ENCODE measurements around the gene SALL1. TPM values are rescaled to one million over a fixed set of nuclear protein-coding genes. Genes with fewer than 3 reads are reported as not detected.

The SALL1 gene
- total RNA-seq (2021; ENCODE audit: unreplicated experiment) = not detected
- not detected for polyA plus RNA-seq (2012; ENCODE audit: insufficient read length)
- Bru-seq, nascent RNA = not detected
- BruChase-seq, experiment 1, labeled RNA remaining after a 2-hour chase = percentile 9 among the genes with signal in this experiment
- not detected for BruChase-seq, experiment 2, labeled RNA remaining after a 6-hour chase
- long read RNA-seq = 0 reads

GRCh38 chr16:51150888-51151320, at the start of gene SALL1:
SALL1 (minus strand) TSS chr16:51151270; CDS start chr16:51151241, 29 bp downstream.
- CTCF ChIA-PET = no interaction called here
- Histone ChIP-seq H3K9me3 (ENCODE audit: control insufficient read depth, insufficient read depth, low read depth, low read length) (no peaks in the 10 kb centered on the region), H3K4me1 (ENCODE audit: control insufficient read depth, insufficient read depth, low read length) (no peaks in the 10 kb centered on the region), H3K27ac (ENCODE audit: low read length) (no peak within 1 kb of the TSS), H3K36me3 (ENCODE audit: control insufficient read depth, insufficient read depth, low read length) (no peaks in the 10 kb centered on the region), H3K4me3 (ENCODE audit: low read depth in 2 of 2, low read length in 2 of 2) (no peak within 1 kb of the TSS), H3K27me3 (ENCODE audit: control insufficient read depth, insufficient read depth, low read length) (no peaks in the 10 kb centered on the region)
- in situ Hi-C loops (cut with HindIII; ENCODE audit: low pct_unique_long_range_greater_than_20kb, low sequenced_read_pairs) = no loop called here
- POLR2A ChIA-PET = no interaction called here
- no peak for ATAC-seq
- TF ChIP-seq SIN3A (IDR thresholded peaks at IDR 0.05; ENCODE audit: borderline replicate concordance, insufficient read depth, low read depth, low read length) = no peak
- no peak for TF ChIP-seq REST (IDR thresholded peaks at IDR 0.05; ENCODE audit: insufficient read depth in 1 of 2, low read depth in 2 of 2, low read length in 1 of 2)
- no peak for TF ChIP-seq CTCF (IDR thresholded peaks at IDR 0.05)
- no peak for TF ChIP-seq TCF7L2 (IDR thresholded peaks at IDR 0.05; ENCODE audit: low read depth, low read length)
- no peak for TF ChIP-seq POLR2AphosphoS5 (IDR thresholded peaks at IDR 0.05; ENCODE audit: low read depth, low read length)
- DNase-seq (ENCODE audit: low read depth, low spot score) = no peak
- BruUV-seq (replicated peaks) = no TSS peak
- intact Hi-C loops (cut with micrococcal nuclease; ENCODE audit: unreplicated experiment) = no loop called here

GRCh38 chr16:51200793-51201192, 49.7 kb upstream of the SALL1 start:
- no TSS peak for BruUV-seq (replicated peaks)
- no peak for DNase-seq (ENCODE audit: low read depth, low spot score)
- in situ Hi-C loops (cut with HindIII; ENCODE audit: low pct_unique_long_range_greater_than_20kb, low sequenced_read_pairs) (no loop called here), intact Hi-C loops (cut with micrococcal nuclease; ENCODE audit: unreplicated experiment) (no loop called here)
- H3K27ac ChIP-seq (ENCODE audit: low read length) = no peak overlapping the region
- no peaks in the 10 kb centered on the region for H3K4me1 ChIP-seq (ENCODE audit: control insufficient read depth, insufficient read depth, low read length)
- ChIA-PET POLR2A (no interaction called here), CTCF (no interaction called here)
- no peak overlapping the region for H3K4me3 ChIP-seq (ENCODE audit: low read depth in 2 of 2, low read length in 2 of 2)
- TF ChIP-seq REST (IDR thresholded peaks at IDR 0.05; ENCODE audit: insufficient read depth in 1 of 2, low read depth in 2 of 2, low read length in 1 of 2) = no peak
- no peak for TF ChIP-seq SIN3A (IDR thresholded peaks at IDR 0.05; ENCODE audit: borderline replicate concordance, insufficient read depth, low read depth, low read length)
- TF ChIP-seq CTCF (IDR thresholded peaks at IDR 0.05) = no peak
- TF ChIP-seq POLR2AphosphoS5 (IDR thresholded peaks at IDR 0.05; ENCODE audit: low read depth, low read length) = no peak
- H3K36me3 ChIP-seq (ENCODE audit: control insufficient read depth, insufficient read depth, low read length) = no peaks in the 10 kb centered on the region
- ATAC-seq = no peak
- no peaks in the 10 kb centered on the region for H3K27me3 ChIP-seq (ENCODE audit: control insufficient read depth, insufficient read depth, low read length)
- H3K9me3 ChIP-seq (ENCODE audit: control insufficient read depth, insufficient read depth, low read depth, low read length) = no peaks in the 10 kb centered on the region
